Coronary artery (tissue), 2 donors: ENCODE measurements around the gene POLR3B.

Source experiments
- DNase-seq: peaks from one replicate; pipeline ENCODE4 v3.0.0-alpha.2; 2017; ENCODE audit warnings: low spot score
- H3K27ac ChIP-seq, 2 donors: fragments of 200-600 bp; sonication (generic); one replicate each; pipeline ENCODE4 v1.5.1; 2016 to 2019
- H3K4me3 ChIP-seq: fragments of 200-600 bp; sonication (generic); 2 replicates; pipeline ENCODE4 v1.5.1; 2016; ENCODE audit warnings: mild to moderate bottlenecking, moderate library complexity
- CTCF ChIP-seq: fragments of 200-600 bp; sonication (generic); IDR thresholded peaks from one replicate; pipeline ENCODE4 v1.5.1; 2019; ENCODE audit warnings: antibody characterized with exemption

POLR3B gene

DNA sequence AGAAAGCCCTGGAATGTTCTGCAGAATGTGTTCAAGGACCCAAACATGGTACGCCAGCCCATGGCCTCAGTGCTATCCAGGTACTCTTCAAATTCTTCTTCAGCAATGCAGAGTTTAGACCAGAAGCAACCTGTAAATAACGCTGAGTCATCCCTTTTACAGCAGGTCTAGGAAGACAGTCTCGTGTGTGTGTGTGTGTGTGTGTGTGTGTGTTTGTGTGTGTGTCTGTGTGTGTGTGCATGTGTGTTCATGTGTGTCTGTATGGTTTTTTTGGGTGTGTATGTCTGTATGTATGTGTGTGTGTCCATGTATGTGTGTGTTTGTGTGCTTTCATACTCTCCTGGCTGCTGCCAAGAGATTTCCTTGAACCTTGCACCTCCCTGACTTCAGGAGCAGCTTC lies 165.2 kb downstream of the POLR3B start:
- no peak for DNase-seq
- no peak overlapping the region for H3K27ac ChIP-seq
- TF ChIP-seq CTCF, result no peak

DNA sequence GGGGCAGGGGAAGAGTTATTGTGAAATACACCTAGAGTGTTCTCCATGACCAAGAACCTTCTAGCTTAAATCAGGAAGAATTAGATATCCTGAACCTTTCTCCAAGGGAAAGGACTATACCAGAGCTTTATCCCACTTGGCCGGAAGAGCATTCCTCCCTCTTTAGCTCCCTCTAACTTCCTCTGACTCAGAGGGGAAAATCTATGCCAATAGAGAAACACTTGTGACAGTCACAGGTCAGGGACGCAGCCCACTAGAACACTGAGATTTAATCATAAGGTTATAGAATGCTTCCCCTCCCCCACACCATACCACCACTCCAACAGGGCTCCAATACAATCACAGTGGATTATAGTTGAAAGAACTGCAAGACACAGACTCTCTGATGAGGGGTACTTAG lies 169.8 kb downstream of the POLR3B start:
- no peak overlapping the region for H3K27ac ChIP-seq
- no peak for DNase-seq
- H3K4me3 ChIP-seq, result no peak overlapping the region
- no peak for TF ChIP-seq CTCF

More for the DNA sequence above, 165.2 kb downstream of the POLR3B start:
- H3K4me3 ChIP-seq, result no peak overlapping the region

GRCh38 chr12:106541201-106541600 lies 183.7 kb downstream of the POLR3B start:
- no peak for DNase-seq
- no peak overlapping the region for H3K27ac ChIP-seq
- no peak for TF ChIP-seq CTCF
- H3K4me3 ChIP-seq, result no peak overlapping the region

DNA sequence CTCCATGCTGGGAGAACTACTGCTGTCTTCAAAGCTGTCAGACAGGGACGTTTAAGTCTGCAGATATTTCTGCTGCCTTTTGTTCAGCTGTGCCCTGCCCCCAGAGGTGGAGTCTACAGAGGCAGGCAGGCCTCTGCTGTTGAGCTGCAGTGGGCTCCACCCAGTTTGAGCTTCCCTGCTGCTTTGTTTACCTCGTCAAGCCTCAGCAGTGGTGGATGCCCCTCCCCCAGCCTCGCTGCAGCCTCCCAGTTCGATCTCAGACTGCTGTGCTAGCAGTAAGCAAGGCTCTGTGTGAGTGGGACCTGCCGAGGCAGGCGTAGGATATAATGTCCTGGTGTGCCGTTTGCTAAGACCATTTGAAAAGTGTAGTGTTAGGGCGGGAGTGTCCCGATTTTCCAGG lies 193.9 kb downstream of the POLR3B start:
- no peak overlapping the region for H3K27ac ChIP-seq
- no peak overlapping the region for H3K4me3 ChIP-seq
- no peak for TF ChIP-seq CTCF
- DNase-seq, result no peak

- no peak overlapping the region for H3K27ac ChIP-seq
- no peak overlapping the region for H3K4me3 ChIP-seq
- no peak for TF ChIP-seq CTCF
Measured at GRCh38 chr12:106552228-106552627, 194.7 kb downstream of the POLR3B start.

More at GRCh38 chr12:106552228-106552627, 194.7 kb downstream of the POLR3B start:
- no peak for DNase-seq
